PC-9 (cell line): ENCODE results near the gene ELOA. TPM values are rescaled to one million over a fixed set of nuclear protein-coding genes. Genes with fewer than 3 reads are reported as not detected.

Experiments
- BruUV-seq: library from RNA; stranded (reverse); fragments of 400-500 nt; replicated peaks from 2 replicates; lab custom pipeline; 2021; lab: Mats Ljungman, UMichigan
- CTCF ChIA-PET: fragments of 300-600 bp; sonication (Branson Sonifier 250); formaldehyde crosslinking; loops from one replicate; lab custom pipeline; 2022; ENCODE audit warnings: antibody characterized with exemption; lab: Charles Lee
- POLR2A ChIA-PET: fragments of 300-600 bp; sonication (Branson Sonifier 250); formaldehyde crosslinking; loops from one replicate; lab custom pipeline; 2022; ENCODE audit warnings: antibody characterized with exemption; ENCODE audit not compliant: unreplicated experiment; lab: Charles Lee
- DNase-seq, 2 experiments: peaks; one replicate each; pipeline versions ENCODE4 v3.0.0 to v3.0.0-alpha.2; 2015 to 2022; ENCODE audit warnings: mixed read lengths in 1 of 2
- H2AFZ ChIP-seq: fragments of 200-600 bp; sonication (generic); 2 replicates; pipeline ENCODE4 v1.8.1; 2017; ENCODE audit warnings: antibody characterized with exemption
- H3F3A ChIP-seq: fragments of 200-600 bp; sonication (generic); 2 replicates; pipeline ENCODE4 v1.8.1; 2017; ENCODE audit warnings: antibody characterized with exemption, mild to moderate bottlenecking, low read depth; ENCODE audit not compliant: insufficient read depth
- H3K27ac ChIP-seq: fragments of 200-600 bp; sonication (generic); 2 replicates; pipeline ENCODE4 v1.6.1; 2016; ENCODE audit warnings: mixed run types
- H3K27me3 ChIP-seq: fragments of 200-600 bp; sonication (generic); 2 replicates; pipeline ENCODE4 v1.6.1; 2016; ENCODE audit warnings: low read depth, mixed run types; ENCODE audit not compliant: insufficient read depth
- H3K36me3 ChIP-seq: fragments of 200-600 bp; sonication (generic); 2 replicates; pipeline ENCODE4 v1.6.1; 2016; ENCODE audit warnings: low read depth, mixed run types
- H3K4me1 ChIP-seq: fragments of 200-600 bp; sonication (generic); replicated peaks from 2 replicates; pipeline ENCODE4 v1.6.1; 2016; ENCODE audit warnings: mixed run types; ENCODE audit not compliant: insufficient read depth
- H3K4me2 ChIP-seq: fragments of 200-600 bp; sonication (generic); 2 replicates; pipeline ENCODE4 v1.6.1; 2017; ENCODE audit warnings: mixed run types
- H3K4me3 ChIP-seq: fragments of 200-600 bp; sonication (generic); 2 replicates; pipeline ENCODE4 v1.6.1; 2016; ENCODE audit warnings: mixed run types
- H3K79me2 ChIP-seq: fragments of 200-600 bp; sonication (generic); 2 replicates; pipeline ENCODE4 v1.6.1; 2017; ENCODE audit warnings: low read depth, mixed run types
- H3K9me2 ChIP-seq: fragments of 200-600 bp; sonication (generic); 2 replicates; pipeline ENCODE4 v1.8.1; 2017; ENCODE audit warnings: mild to moderate bottlenecking; ENCODE audit not compliant: insufficient read depth
- H3K9me3 ChIP-seq: fragments of 200-600 bp; sonication (generic); 2 replicates; pipeline ENCODE4 v1.8.1; 2016; ENCODE audit warnings: low read depth; ENCODE audit not compliant: insufficient read depth
- H4K20me1 ChIP-seq: fragments of 200-600 bp; sonication (generic); 2 replicates; pipeline ENCODE4 v1.8.1; 2017; ENCODE audit not compliant: insufficient read depth
- CTCF ChIP-seq: fragments of 200-600 bp; sonication (generic); conservative IDR thresholded peaks from 2 replicates; pipeline ENCODE4 v1.6.1; 2017; ENCODE audit warnings: mixed run types, antibody characterized with exemption, mild to moderate bottlenecking, moderate library complexity
- EZH2 ChIP-seq: fragments of 200-600 bp; sonication (generic); IDR thresholded peaks from 2 replicates; pipeline ENCODE4 v1.8.0; 2017; ENCODE audit warnings: antibody characterized with exemption, low read depth
- intact Hi-C: fragments of 100-400 bp; cut with micrococcal nuclease; formaldehyde crosslinking; loops from one replicate; pipeline ENCODE4 v1.10.0; 2022; ENCODE audit not compliant: unreplicated experiment
- total RNA-seq: library from RNA; stranded (reverse); gene quantifications from 2 replicates; pipeline ENCODE4 v1.2.3, GENCODE V29; 2021

ELOA gene
- total RNA-seq, 1 experiment from 2014 or later, result 26.2 TPM

- peaks cover 15% of the 10 kb centered on the region for H3K4me1 ChIP-seq
- peaks cover 27% of the 10 kb centered on the region for H3F3A ChIP-seq
- H2AFZ ChIP-seq, result no peak overlapping the region
- H3K4me2 ChIP-seq, result peak overlapping the region; percentile 87
- H3K79me2 ChIP-seq, result peaks cover 21% of the 10 kb centered on the region
- no peaks in the 10 kb centered on the region for H3K36me3 ChIP-seq
- peak overlapping the region; percentile 88; the same call in 1 of the 2 replicates for H3K4me3 ChIP-seq
- TF ChIP-seq EZH2 (no peak), CTCF (no peak)
- H3K27ac ChIP-seq, result no peak overlapping the region
- no peaks in the 10 kb centered on the region for H4K20me1 ChIP-seq
- intact Hi-C loops, result no loop called here
- ChIA-PET POLR2A (interaction anchor here (0.6 kb wide), 1 partner anchor 12 kb away, joined by 3 read pairs; no protein-coding TSS in a partner anchor), CTCF (interaction anchor here (0.6 to 1.1 kb wide), 3 partner anchors 12 to 279 kb away, joined by 3 to 7 read pairs (median 3); no protein-coding TSS in a partner anchor)
- no peak for DNase-seq
- no peaks in the 10 kb centered on the region for H3K9me3 ChIP-seq
- no TSS peak for BruUV-seq
- no peaks in the 10 kb centered on the region for H3K27me3 ChIP-seq
- H3K9me2 ChIP-seq, result no peaks in the 10 kb centered on the region
Measured at GRCh38 chr1:23792151-23792945, 49.1 kb downstream of the ELOA start.

GRCh38 chr1:23793018-23793781 lies 49.9 kb downstream of the ELOA start:
- POLR2A ChIA-PET, result interaction anchor here (0.6 to 0.7 kb wide), 2 partner anchors 16 to 142 kb away, joined by 3 to 4 read pairs; no protein-coding TSS in a partner anchor
- intact Hi-C loops, result no loop called here
- Histone ChIP-seq H3K4me1 (peaks cover 15% of the 10 kb centered on the region), H3K27me3 (no peaks in the 10 kb centered on the region), H3K4me2 (no peak overlapping the region), H3K27ac (no peak overlapping the region), H3K4me3 (no peak overlapping the region), H3K9me2 (no peaks in the 10 kb centered on the region), H3K36me3 (no peaks in the 10 kb centered on the region), H3F3A (peaks cover 24% of the 10 kb centered on the region), H3K79me2 (peaks cover 21% of the 10 kb centered on the region), H3K9me3 (no peaks in the 10 kb centered on the region), H2AFZ (no peak overlapping the region), H4K20me1 (no peaks in the 10 kb centered on the region)
- CTCF ChIA-PET, result interaction anchor here (0.5 kb wide), 1 partner anchor 21 kb away, joined by 3 read pairs; no protein-coding TSS in a partner anchor
- no TSS peak for BruUV-seq
- TF ChIP-seq CTCF (no peak), EZH2 (no peak)
- peak in 1 of 2 experiments; percentile 83 for DNase-seq
